Measurements from ENCODE around the gene GJC1.

Gene GJC1

DNA sequence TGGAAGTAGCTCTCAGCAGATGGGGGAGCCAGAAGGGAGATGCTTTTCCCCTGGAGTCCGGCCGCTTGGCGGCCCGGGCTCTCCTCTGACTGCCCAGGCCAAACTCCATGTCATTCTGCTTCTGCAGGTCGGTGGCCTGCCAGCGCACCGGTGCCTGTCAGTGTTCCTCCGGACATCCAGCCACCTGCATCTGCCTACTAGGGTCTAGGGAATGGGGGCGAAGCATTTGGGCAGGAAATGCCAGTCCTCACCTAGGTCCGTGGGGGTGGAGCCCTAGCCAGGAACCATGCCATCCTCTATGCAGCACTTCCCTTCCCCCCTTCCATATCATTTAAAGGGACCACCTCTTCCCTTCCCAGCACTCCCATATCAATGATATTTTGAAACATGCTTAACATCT, 34.2 kb downstream of the GJC1 start:
- Histone ChIP-seq H3K9me3 (ENCODE audit: insufficient read depth, low read length, severe bottlenecking) (no peaks in the 10 kb centered on the region), H3K27ac (ENCODE audit: low read length) (no peak overlapping the region), H3K36me3 (ENCODE audit: insufficient read depth, low read length) (peaks cover 10% of the 10 kb centered on the region; the same call in 1 of the 2 replicates), H3K4me1 (ENCODE audit: insufficient read depth, low read length) (no peaks in the 10 kb centered on the region), H3K27me3 (ENCODE audit: insufficient read depth, low read length, poor library complexity) (no peaks in the 10 kb centered on the region), H3K4me3 (ENCODE audit: low read depth in 1 of 2, low read length in 2 of 2) (no peak overlapping the region), H4K20me1 (ENCODE audit: insufficient read depth, low read length) (no peaks in the 10 kb centered on the region; the same call in 1 of the 2 replicates), H2AFZ (ENCODE audit: low read depth, low read length) (no peak overlapping the region), H3K79me2 (ENCODE audit: insufficient read depth, low read length) (no peaks in the 10 kb centered on the region), H3K9ac (ENCODE audit: low read depth, low read length) (no peak overlapping the region), H3K4me2 (ENCODE audit: insufficient read depth, low read length) (no peak overlapping the region)
- no peak for ATAC-seq (ENCODE audit: insufficient read depth, low read depth)
- no peak for TF ChIP-seq EZH2 (IDR thresholded peaks at IDR 0.05; ENCODE audit: borderline replicate concordance, low read depth, low read length, severe bottlenecking)
- TF ChIP-seq, protein P1, sequence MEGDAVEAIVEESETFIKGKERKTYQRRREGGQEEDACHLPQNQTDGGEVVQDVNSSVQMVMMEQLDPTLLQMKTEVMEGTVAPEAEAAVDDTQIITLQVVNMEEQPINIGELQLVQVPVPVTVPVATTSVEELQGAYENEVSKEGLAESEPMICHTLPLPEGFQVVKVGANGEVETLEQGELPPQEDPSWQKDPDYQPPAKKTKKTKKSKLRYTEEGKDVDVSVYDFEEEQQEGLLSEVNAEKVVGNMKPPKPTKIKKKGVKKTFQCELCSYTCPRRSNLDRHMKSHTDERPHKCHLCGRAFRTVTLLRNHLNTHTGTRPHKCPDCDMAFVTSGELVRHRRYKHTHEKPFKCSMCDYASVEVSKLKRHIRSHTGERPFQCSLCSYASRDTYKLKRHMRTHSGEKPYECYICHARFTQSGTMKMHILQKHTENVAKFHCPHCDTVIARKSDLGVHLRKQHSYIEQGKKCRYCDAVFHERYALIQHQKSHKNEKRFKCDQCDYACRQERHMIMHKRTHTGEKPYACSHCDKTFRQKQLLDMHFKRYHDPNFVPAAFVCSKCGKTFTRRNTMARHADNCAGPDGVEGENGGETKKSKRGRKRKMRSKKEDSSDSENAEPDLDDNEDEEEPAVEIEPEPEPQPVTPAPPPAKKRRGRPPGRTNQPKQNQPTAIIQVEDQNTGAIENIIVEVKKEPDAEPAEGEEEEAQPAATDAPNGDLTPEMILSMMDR (IDR thresholded peaks at IDR 0.05; ENCODE audit: borderline replicate concordance, extremely low read depth, low read length, poor library complexity, severe bottlenecking): no peak
- no peak for DNase-seq

DNA sequence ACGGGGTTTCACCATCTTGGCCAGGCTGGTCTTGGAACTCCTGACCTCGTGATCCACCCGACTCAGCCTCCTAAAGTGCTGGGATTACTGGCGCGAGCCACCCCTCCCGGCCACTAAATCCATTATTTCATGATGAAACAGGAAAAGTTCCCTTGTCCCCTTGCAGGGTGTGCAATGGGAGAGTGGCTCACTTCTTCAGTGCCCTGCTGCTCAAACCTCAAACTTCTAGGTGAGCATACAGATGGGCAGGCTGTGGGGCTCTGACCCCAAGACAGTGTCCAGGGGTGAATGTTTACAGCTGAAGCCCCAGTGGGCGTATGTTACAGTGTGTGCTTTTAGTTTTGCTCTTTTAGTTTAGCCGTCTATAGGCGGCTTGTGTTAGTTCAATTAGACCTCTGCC, 34.7 kb downstream of the GJC1 start:
- TF ChIP-seq EZH2 (IDR thresholded peaks at IDR 0.05; ENCODE audit: borderline replicate concordance, low read depth, low read length, severe bottlenecking): no peak
- TF ChIP-seq, protein P1 (IDR thresholded peaks at IDR 0.05; ENCODE audit: borderline replicate concordance, extremely low read depth, low read length, poor library complexity, severe bottlenecking): no peak
- no peaks in the 10 kb centered on the region for H3K27me3 ChIP-seq (ENCODE audit: insufficient read depth, low read length, poor library complexity)
- H3K4me3 ChIP-seq (ENCODE audit: low read depth in 1 of 2, low read length in 2 of 2): no peak overlapping the region
- no peak overlapping the region for H2AFZ ChIP-seq (ENCODE audit: low read depth, low read length)
- H3K9me3 ChIP-seq (ENCODE audit: insufficient read depth, low read length, severe bottlenecking): no peaks in the 10 kb centered on the region
- no peaks in the 10 kb centered on the region; the same call in 1 of the 2 replicates for H4K20me1 ChIP-seq (ENCODE audit: insufficient read depth, low read length)
- no peak overlapping the region for H3K27ac ChIP-seq (ENCODE audit: low read length)
- ATAC-seq (ENCODE audit: insufficient read depth, low read depth) (no peak), DNase-seq (no peak)
- H3K79me2 ChIP-seq (ENCODE audit: insufficient read depth, low read length): no peaks in the 10 kb centered on the region
- no peak overlapping the region for H3K4me2 ChIP-seq (ENCODE audit: insufficient read depth, low read length)
- peaks cover 10% of the 10 kb centered on the region; the same call in 1 of the 2 replicates for H3K36me3 ChIP-seq (ENCODE audit: insufficient read depth, low read length)
- no peaks in the 10 kb centered on the region for H3K4me1 ChIP-seq (ENCODE audit: insufficient read depth, low read length)
- no peak overlapping the region for H3K9ac ChIP-seq (ENCODE audit: low read depth, low read length)

DNA sequence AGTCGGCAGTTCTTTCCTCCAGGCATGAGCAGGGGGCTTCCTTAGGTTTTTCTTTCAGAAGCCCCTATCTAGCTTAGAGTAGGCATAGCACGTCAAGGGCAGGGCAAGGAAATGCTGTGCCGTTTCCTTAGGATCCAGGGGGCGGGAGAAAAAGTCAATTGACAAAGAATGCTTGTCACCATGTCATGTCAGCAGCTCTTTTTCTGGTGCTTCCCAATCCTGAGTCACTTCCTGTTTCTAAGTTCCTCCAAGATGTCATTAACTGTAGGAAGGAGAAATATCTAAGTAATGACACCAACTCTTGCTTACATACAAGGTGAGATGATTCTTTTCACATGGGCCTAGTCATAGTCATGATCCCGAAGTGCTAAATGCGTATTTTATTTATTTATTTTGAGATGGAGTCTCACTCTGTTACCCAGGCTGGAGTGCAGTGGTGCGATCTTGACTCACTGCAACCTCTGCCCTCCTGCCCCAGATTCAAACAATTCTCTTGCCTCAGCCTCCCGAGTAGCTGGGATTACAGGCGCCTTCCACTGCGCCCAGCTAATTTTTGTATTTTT, 35.2 kb downstream of the GJC1 start:
- Histone ChIP-seq H3K27ac (ENCODE audit: low read length) (no peak overlapping the region), H3K79me2 (ENCODE audit: insufficient read depth, low read length) (no peaks in the 10 kb centered on the region), H3K27me3 (ENCODE audit: insufficient read depth, low read length, poor library complexity) (no peaks in the 10 kb centered on the region), H3K4me2 (ENCODE audit: insufficient read depth, low read length) (no peak overlapping the region), H3K4me3 (ENCODE audit: low read depth in 1 of 2, low read length in 2 of 2) (no peak overlapping the region), H3K4me1 (ENCODE audit: insufficient read depth, low read length) (no peaks in the 10 kb centered on the region), H3K36me3 (ENCODE audit: insufficient read depth, low read length) (peaks cover 9% of the 10 kb centered on the region; the same call in 1 of the 2 replicates), H3K9me3 (ENCODE audit: insufficient read depth, low read length, severe bottlenecking) (no peaks in the 10 kb centered on the region), H4K20me1 (ENCODE audit: insufficient read depth, low read length) (no peaks in the 10 kb centered on the region; the same call in 1 of the 2 replicates), H3K9ac (ENCODE audit: low read depth, low read length) (no peak overlapping the region), H2AFZ (ENCODE audit: low read depth, low read length) (no peak overlapping the region; the same call in 1 of the 2 replicates)
- no peak for ATAC-seq (ENCODE audit: insufficient read depth, low read depth)
- TF ChIP-seq, protein P1 (IDR thresholded peaks at IDR 0.05; ENCODE audit: borderline replicate concordance, extremely low read depth, low read length, poor library complexity, severe bottlenecking): no peak
- TF ChIP-seq EZH2 (IDR thresholded peaks at IDR 0.05; ENCODE audit: borderline replicate concordance, low read depth, low read length, severe bottlenecking): no peak
- DNase-seq: no peak

Data from DND-41 (cell line).